Smooth muscle cell of the pulmonary artery (primary cell): ENCODE measurements around the gene OXLD1. TPM values are rescaled to one million over a fixed set of nuclear protein-coding genes. Genes with fewer than 3 reads are reported as not detected.

Experiments used
- total RNA-seq: library from RNA; depleted of rRNA; stranded (reverse); fragments of >200 nt; gene quantifications from 2 replicates; pipeline ENCODE4 v1.2.3, GENCODE V29; 2014

OXLD1 gene
- total RNA-seq, result 21.6 and 23.7 TPM in 2 replicates

GRCh38 chr17:81666342-81667191, at the start of gene OXLD1, which contains the start of gene CCDC137:
Gene OXLD1 (minus strand): TSS chr17:81666605. CDS start chr17:81666577, 28 bp downstream.
Gene CCDC137 (plus strand): TSS chr17:81666737. CDS start chr17:81666767, 30 bp downstream.

DNA sequence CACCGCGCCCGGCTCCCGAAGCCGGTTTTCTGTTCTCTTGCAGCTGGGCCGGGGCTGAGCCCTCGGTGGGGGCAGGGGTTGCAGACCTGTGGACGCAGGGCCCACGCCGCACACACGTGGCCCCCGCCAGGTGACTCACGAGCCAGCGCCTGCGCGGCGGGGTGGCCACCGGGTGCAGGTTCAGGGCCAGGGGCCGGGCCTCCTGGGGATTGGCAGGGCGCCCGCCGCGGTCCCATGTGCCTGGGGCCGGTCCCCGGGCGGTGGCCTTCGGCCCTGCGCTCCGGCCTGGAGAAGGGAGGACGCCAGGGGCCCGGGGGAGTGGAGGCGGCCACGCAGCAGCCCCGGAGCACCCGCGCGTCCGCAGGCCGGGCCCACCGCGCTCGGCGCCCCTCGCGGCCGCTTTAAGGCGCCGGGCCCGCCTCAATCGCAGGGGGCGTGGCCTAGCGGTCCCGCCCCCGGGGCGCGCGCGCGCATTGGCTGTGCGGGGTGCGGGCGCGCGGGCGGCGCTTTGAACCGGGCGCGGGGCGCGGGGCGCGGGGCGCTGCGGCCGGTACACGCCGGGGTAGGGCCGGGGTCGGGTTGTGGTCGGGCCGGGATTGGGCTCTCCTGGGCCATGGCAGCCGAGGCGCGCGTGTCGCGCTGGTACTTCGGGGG, 45.5 kb upstream of the OXLD1 start, which contains the start of gene SLC25A10:
Gene SLC25A10 (plus strand): TSS at position 471 of the 654 bp plus-strand sequence. CDS start 143 bp downstream, at position 614.

DNA sequence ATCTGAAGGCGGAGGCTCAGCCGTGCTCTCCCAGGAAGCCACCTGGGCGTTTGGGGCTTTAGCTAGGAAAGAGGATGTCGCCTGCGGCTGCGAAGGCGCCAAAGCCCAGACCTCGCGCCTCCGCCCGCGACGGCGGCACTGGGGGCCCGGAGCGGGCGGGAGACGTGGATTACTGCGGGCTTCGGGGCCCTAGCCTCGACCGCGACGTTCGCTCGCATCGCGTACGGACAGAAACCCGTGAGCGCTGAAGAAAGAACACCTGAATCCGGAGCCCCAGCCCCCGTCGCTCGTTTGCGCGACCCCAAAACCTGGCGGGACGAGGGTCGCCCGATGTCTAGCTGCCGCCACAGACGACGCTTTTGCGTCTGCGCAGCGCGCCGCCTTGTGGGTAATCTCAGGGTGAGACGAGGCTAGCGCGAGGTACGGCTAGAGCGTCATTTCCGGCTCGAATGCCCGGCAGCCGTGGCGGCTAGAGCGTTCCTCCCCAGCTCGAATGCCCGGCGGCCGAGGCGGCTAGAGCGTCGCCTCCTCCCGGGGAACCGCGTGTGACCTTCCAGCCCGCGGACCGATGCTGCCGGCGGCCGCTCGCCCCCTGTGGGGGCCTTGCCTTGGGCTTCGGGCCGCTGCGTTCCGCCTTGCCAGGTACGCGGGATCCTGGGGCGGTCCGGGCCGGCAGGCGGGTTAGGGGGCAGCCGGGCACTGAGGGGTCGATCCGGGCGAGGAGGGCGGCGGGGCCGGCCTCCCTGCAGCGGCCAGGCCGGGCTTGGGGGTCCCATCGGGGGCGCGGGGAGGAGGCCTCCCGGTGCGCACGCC, 36.7 kb upstream of the OXLD1 start, which contains the start of gene MRPL12:
Gene MRPL12 (plus strand): TSS at position 434 of the 813 bp plus-strand sequence. CDS start 135 bp downstream, at position 569.

GRCh38 chr17:81683584-81684441, 17.4 kb upstream of the OXLD1 start, which contains the start of the genes ARL16 and HGS:
Gene ARL16 (minus strand): TSS chr17:81683797. CDS start chr17:81683753, 44 bp downstream.
Gene HGS (plus strand): TSS chr17:81684011. CDS start chr17:81684067, 56 bp downstream.

GRCh38 chr17:81656118-81656743, 10.2 kb downstream of the OXLD1 start, which contains the start of gene PDE6G:
Gene PDE6G (minus strand): TSS chr17:81656542. CDS start chr17:81653305, 3,237 bp downstream.

DNA sequence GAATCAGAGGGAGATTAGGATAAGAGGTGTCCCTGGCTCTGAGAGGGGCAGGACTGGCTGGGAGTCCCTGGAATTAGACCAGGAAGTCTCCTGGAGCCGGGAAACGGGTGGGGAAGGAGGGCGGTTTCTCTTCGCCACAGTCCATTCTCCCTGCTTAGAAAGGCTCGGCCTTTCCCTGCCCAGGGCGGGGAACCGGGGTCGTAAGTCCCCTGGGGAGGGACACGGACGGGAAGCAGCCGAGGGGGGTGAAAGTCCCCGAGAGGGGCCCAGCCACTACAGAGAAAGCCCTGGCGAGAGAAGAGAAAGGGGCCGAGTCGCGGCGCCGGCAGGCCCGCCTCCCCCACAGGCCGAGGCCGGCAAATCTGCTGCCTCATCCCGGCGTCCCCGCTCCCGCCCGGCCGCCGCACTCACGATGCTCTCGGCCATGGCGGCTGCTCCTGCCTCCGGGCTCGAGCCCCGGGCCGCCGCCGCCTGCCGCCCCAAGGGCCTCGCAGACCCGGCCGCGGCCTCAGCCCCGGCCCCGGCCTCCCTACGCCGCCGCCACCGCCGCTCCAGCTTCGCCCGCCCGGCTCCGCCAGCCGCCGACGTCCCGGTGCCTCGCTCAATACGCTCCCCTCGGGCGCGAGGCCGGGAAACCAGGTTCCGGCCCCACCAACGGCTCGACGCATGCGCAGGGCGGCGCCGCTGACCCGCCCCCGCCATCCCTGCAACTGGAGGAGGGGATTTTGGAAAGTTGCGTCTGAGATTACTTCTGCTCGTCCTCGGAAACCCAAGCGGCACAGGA, 29.7 kb downstream of the OXLD1 start, which contains the start of the genes NPLOC4 and TSPAN10:
Gene NPLOC4 (minus strand): TSS at position 608 of the 784 bp plus-strand sequence. CDS start 182 bp downstream, at position 426.
Gene TSPAN10 (plus strand): TSS at position 692 of the 784 bp plus-strand sequence. CDS start 5,217 bp downstream, outside the sequence.

Other genes with a start within 250 kb of the OXLD1 start
- gene ACTG1, start 153.8 kb downstream of the OXLD1 start, total RNA-seq, result 10,617 and 11,641 TPM in 2 replicates
- 2.0 and 11.0 TPM in 2 replicates for gene FSCN2, start 138.2 kb downstream of the OXLD1 start, total RNA-seq
- gene FAAP100, start 114.3 kb downstream of the OXLD1 start, total RNA-seq, result 19.3 and 22.9 TPM in 2 replicates
- gene NPLOC4, start 29.5 kb downstream of the OXLD1 start, total RNA-seq, result 91.2 and 127 TPM in 2 replicates
- gene TSPAN10, start 29.4 kb downstream of the OXLD1 start, total RNA-seq, result 3.6 TPM in 2 replicates
- not detected in 2 replicates for gene PDE6G, start 10.1 kb downstream of the OXLD1 start, total RNA-seq
- gene CCDC137, start 132 bp upstream of the OXLD1 start, total RNA-seq, result 5.4 and 6.8 TPM in 2 replicates
- 17.1 and 18.2 TPM in 2 replicates for gene ARL16, start 17.2 kb upstream of the OXLD1 start, total RNA-seq
- gene HGS, start 17.4 kb upstream of the OXLD1 start, total RNA-seq, result 75.7 and 112 TPM in 2 replicates
- 7.2 and 10.0 TPM in 2 replicates for gene MRPL12, start 36.8 kb upstream of the OXLD1 start, total RNA-seq
- gene SLC25A10, start 45.7 kb upstream of the OXLD1 start, total RNA-seq, result 5.5 and 8.6 TPM in 2 replicates
- gene GCGR, start 137.5 kb upstream of the OXLD1 start, total RNA-seq, result not detected in 2 replicates
- gene MCRIP1, start 166.7 kb upstream of the OXLD1 start, total RNA-seq, result 122 and 125 TPM in 2 replicates
- gene PPP1R27, start 168.4 kb upstream of the OXLD1 start, total RNA-seq, result not detected in 2 replicates
- 3,676 and 4,428 TPM in 2 replicates for gene P4HB, start 193.9 kb upstream of the OXLD1 start, total RNA-seq
- 216 and 298 TPM in 2 replicates for gene ARHGDIA, start 204.7 kb upstream of the OXLD1 start, total RNA-seq
- gene ALYREF, start 225.0 kb upstream of the OXLD1 start, total RNA-seq, result 64.1 and 80.7 TPM in 2 replicates
- gene ANAPC11, start 225.1 kb upstream of the OXLD1 start, total RNA-seq, result 106 TPM in 2 replicates
- 0.39 and 0.92 TPM in 2 replicates for gene NPB, start 235.6 kb upstream of the OXLD1 start, total RNA-seq
- 29.5 and 50.7 TPM in 2 replicates for gene PCYT2, start 244.8 kb upstream of the OXLD1 start, total RNA-seq